B cell (primary cell): ENCODE data around the gene KRT74. TPM values are rescaled to one million over a fixed set of nuclear protein-coding genes. Genes with fewer than 3 reads are reported as not detected.

Experiments
- ATAC-seq: fragments of 200-7000 bp; cut with Tn5 transposase; one replicate; pipeline ENCODE4 v1.10.0; 2021; ENCODE audit warnings: low read depth, mild to moderate bottlenecking, moderate number of reproducible peaks, moderate library complexity
- CTCF ChIA-PET: fragments of 350-600 bp; sonication (Branson Sonifier 250); formaldehyde crosslinking; loops from one replicate; lab custom pipeline; 2021; ENCODE audit warnings: antibody characterized with exemption, inconsistent platforms; lab: Charles Lee
- POLR2A ChIA-PET: fragments of 350-600 bp; sonication (Branson Sonifier 250); formaldehyde crosslinking; loops from one replicate; lab custom pipeline; 2021; ENCODE audit warnings: antibody characterized with exemption; lab: Charles Lee
- DNase-seq: peaks from one replicate; pipeline ENCODE4 v3.0.0; 2013
- H2AFZ ChIP-seq: 2 replicates; pipeline ENCODE4 v1.6.1; 2012; ENCODE audit warnings: mild to moderate bottlenecking, low read depth, low read length; ENCODE audit not compliant: insufficient read depth, poor library complexity, severe bottlenecking
- H3K27ac ChIP-seq, 2 donors: 1 replicate in 1 of 2; 2 replicates in 1 of 2; pipeline ENCODE4 v1.5.1; 2012 to 2013; ENCODE audit warnings: low read length in 2 of 2, mild to moderate bottlenecking in 2 of 2, moderate library complexity in 1 of 2
- H3K27me3 ChIP-seq, 4 experiments: fragments of 200-600 bp in 1 of 4; sonication (generic) in 1 of 4; replicated peaks in 1 of 4; 1 replicate in 2 of 4; 2 replicates in 2 of 4; pipeline versions ENCODE4 v1.6.1 to v1.7.0; 2013 to 2016; ENCODE audit warnings: low read length in 3 of 4, mild to moderate bottlenecking in 2 of 4, mixed read lengths in 1 of 4, moderate library complexity in 1 of 4; ENCODE audit not compliant: insufficient read depth in 4 of 4, control insufficient read depth in 3 of 4; ENCODE audit errors: control extremely low read depth in 1 of 4
- H3K36me3 ChIP-seq, 2 experiments: replicated peaks in 1 of 2; 1 replicate in 1 of 2; 2 replicates in 1 of 2; pipeline versions ENCODE4 v1.6.1 to v1.7.1; 2013; ENCODE audit warnings: low read length in 1 of 2; ENCODE audit not compliant: insufficient read depth in 2 of 2, control insufficient read depth in 1 of 2; ENCODE audit errors: control extremely low read depth in 1 of 2, extremely low read depth in 1 of 2
- H3K4me1 ChIP-seq, 2 donors: fragments of 200-600 bp in 1 of 2; sonication (generic) in 1 of 2; 1 replicate in 1 of 2; 2 replicates in 1 of 2; pipeline versions ENCODE4 v1.5.1 to v1.6.1; 2013 to 2017; ENCODE audit warnings: low read length in 2 of 2; ENCODE audit not compliant: control insufficient read depth in 2 of 2, insufficient read depth in 2 of 2
- H3K4me2 ChIP-seq: replicated peaks from 2 replicates; pipeline ENCODE3; 2012; ENCODE audit warnings: mild to moderate bottlenecking, low read depth, low read length; ENCODE audit not compliant: poor library complexity, severe bottlenecking
- H3K4me3 ChIP-seq, 5 experiments: fragments of 200-600 bp in 1 of 5; sonication (generic) in 1 of 5; 1 replicate in 3 of 5; 2 replicates in 2 of 5; pipeline versions ENCODE4 v1.5.1 to v1.7.0; 2011 to 2016; ENCODE audit warnings: low read length in 4 of 5, mild to moderate bottlenecking in 4 of 5, low read depth in 2 of 5, control low read depth in 1 of 5, moderate library complexity in 1 of 5; ENCODE audit not compliant: insufficient read depth in 1 of 5; ENCODE audit errors: control extremely low read depth in 1 of 5, extremely low read depth in 1 of 5
- H3K79me2 ChIP-seq: fragments of 200-600 bp; sonication (generic); one replicate; pipeline ENCODE4 v1.6.0; 2016; ENCODE audit warnings: low read length; ENCODE audit not compliant: control insufficient read depth, insufficient read depth
- H3K9ac ChIP-seq: fragments of 200-600 bp; sonication (generic); 2 replicates; pipeline ENCODE4 v1.6.1; 2017; ENCODE audit warnings: mild to moderate bottlenecking, low read length, moderate library complexity
- H3K9me3 ChIP-seq, 3 donors: one replicate each; pipeline versions ENCODE4 v1.6.1 to v1.7.1; 2013; ENCODE audit warnings: low read length in 2 of 3; ENCODE audit not compliant: control insufficient read depth in 2 of 3, insufficient read depth in 1 of 3; ENCODE audit errors: control extremely low read depth in 1 of 3
- H4K20me1 ChIP-seq: 2 replicates; pipeline ENCODE4 v1.6.0; 2012; ENCODE audit warnings: mild to moderate bottlenecking, low read length; ENCODE audit not compliant: insufficient read depth, control insufficient read depth, poor library complexity, severe bottlenecking
- H3K27ac Mint-ChIP-seq: one replicate; pipeline ENCODE4 v1.8.0; 2021; ENCODE audit warnings: mixed read lengths
- H3K27me3 Mint-ChIP-seq: one replicate; pipeline ENCODE4 v1.8.0; 2021; ENCODE audit warnings: mixed read lengths
- H3K4me1 Mint-ChIP-seq: one replicate; pipeline ENCODE4 v1.8.0; 2021; ENCODE audit warnings: mixed read lengths
- H3K4me3 Mint-ChIP-seq: one replicate; pipeline ENCODE4 v1.8.0; 2021; ENCODE audit warnings: mixed read lengths
- H3K9me3 Mint-ChIP-seq: one replicate; pipeline ENCODE4 v1.8.0; 2022; ENCODE audit warnings: mixed read lengths; ENCODE audit not compliant: insufficient read depth
- EZH2 ChIP-seq: IDR thresholded peaks from 2 replicates; pipeline ENCODE4 v1.6.1; 2012; ENCODE audit warnings: borderline replicate concordance, low read depth, mild to moderate bottlenecking, moderate library complexity, low read length; ENCODE audit not compliant: insufficient read depth, poor library complexity, severe bottlenecking
- WGBS: methylation state at CpG from one replicate; pipeline ENCODE4 v1.1.5; 2013; ENCODE audit warnings: missing lambda C conversion rate; ENCODE audit not compliant: insufficient coverage; 5-methylcytosine and 5-hydroxymethylcytosine counted together
- intact Hi-C: fragments of 100-400 bp; cut with micrococcal nuclease; formaldehyde crosslinking; loops from one replicate; pipeline ENCODE4 v1.10.0; 2022
- polyA plus RNA-seq: library from polyadenylated mRNA; depleted of rRNA; stranded (reverse); fragments of >200 nt; gene quantifications from 2 replicates; pipeline ENCODE4 v1.2.3, GENCODE V29; 2012
- total RNA-seq, 2 donors: library from RNA; stranded (reverse); fragments of 120-200 nt in 1 of 2; gene quantifications; 1 replicate in 1 of 2; 2 replicates in 1 of 2; pipeline versions ENCODE4 v1.2.3 to v1.2.4, GENCODE V29; 2013 to 2022
- TF ChIP-seq, protein P1 (sequence below): fragments of 200-600 bp; IDR thresholded peaks from one replicate; pipeline ENCODE4 v1.8.0; 2022; ENCODE audit warnings: antibody characterized with exemption, mild to moderate bottlenecking

KRT74 gene
- total and polyA plus RNA-seq, 2 donors (not counting 1 experiment from before 2014, with no cell fraction given), result not detected

DNA sequence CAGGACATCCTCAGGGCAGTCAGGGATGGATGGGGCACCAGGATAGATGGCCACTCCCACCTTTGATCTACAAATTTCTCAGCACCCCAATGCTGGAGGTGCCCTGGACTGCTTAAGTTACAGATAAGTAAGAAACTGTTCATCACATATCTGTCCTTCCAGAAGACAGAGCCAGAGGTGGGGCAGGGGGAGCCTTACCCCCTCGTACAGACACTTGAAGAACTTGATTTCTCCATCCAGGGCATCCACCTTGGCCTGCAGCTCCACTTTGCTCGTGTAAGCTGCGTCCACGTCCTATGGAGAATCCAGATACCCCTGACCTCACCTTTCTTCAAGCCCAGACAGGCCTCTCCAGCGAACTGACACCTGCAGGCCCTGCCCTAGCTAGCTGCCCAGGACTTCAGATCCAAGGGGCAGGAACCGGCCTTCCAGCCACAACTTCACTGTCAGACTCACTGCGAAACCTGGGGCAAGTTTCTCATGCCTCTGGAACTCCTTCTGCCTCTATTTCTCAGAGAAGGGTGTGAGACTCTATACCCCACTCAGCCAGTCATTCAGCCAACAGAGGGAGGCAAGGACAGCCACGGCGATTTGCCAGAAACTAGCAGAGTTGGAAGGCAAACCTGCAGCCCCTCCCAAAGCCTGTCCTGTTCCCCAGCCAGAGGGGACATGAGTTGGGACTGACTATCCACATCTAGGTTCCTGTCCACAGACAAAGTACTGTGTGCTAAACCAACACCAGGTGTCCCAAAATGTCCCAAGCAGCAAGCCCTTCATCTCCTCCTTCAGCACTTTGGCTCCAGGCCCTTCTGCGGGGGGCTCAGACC is 41.0 kb upstream of the KRT74 start:
- 90% methylated on average over 10 of the region's 10 CpGs for WGBS
- Mint-ChIP-seq H3K4me3 (no peak overlapping the region), H3K27me3 (peaks cover 44% of the 10 kb centered on the region), H3K27ac (no peak overlapping the region), H3K9me3 (no peaks in the 10 kb centered on the region), H3K4me1 (no peaks in the 10 kb centered on the region)
- no peaks in the 10 kb centered on the region for H3K4me1 ChIP-seq
- ChIA-PET POLR2A (no interaction called here), CTCF (no interaction called here)
- no peak for TF ChIP-seq EZH2
- TF ChIP-seq, protein P1, sequence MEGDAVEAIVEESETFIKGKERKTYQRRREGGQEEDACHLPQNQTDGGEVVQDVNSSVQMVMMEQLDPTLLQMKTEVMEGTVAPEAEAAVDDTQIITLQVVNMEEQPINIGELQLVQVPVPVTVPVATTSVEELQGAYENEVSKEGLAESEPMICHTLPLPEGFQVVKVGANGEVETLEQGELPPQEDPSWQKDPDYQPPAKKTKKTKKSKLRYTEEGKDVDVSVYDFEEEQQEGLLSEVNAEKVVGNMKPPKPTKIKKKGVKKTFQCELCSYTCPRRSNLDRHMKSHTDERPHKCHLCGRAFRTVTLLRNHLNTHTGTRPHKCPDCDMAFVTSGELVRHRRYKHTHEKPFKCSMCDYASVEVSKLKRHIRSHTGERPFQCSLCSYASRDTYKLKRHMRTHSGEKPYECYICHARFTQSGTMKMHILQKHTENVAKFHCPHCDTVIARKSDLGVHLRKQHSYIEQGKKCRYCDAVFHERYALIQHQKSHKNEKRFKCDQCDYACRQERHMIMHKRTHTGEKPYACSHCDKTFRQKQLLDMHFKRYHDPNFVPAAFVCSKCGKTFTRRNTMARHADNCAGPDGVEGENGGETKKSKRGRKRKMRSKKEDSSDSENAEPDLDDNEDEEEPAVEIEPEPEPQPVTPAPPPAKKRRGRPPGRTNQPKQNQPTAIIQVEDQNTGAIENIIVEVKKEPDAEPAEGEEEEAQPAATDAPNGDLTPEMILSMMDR, result no peak
- no peak overlapping the region for H3K4me3 ChIP-seq
- no peak overlapping the region for H2AFZ ChIP-seq
- intact Hi-C loops, result no loop called here
- no peak overlapping the region for H3K9ac ChIP-seq
- no peaks in the 10 kb centered on the region for H3K36me3 ChIP-seq
- H3K4me2 ChIP-seq, result no peak overlapping the region
- H3K79me2 ChIP-seq, result no peaks in the 10 kb centered on the region
- H3K27ac ChIP-seq, result no peak overlapping the region
- DNase-seq (no peak), ATAC-seq (no peak)
- no peaks in the 10 kb centered on the region for H4K20me1 ChIP-seq
- peaks cover 0 to 2% (median 0%) of the 10 kb centered on the region in 3 donors for H3K9me3 ChIP-seq
- H3K27me3 ChIP-seq, result peaks cover 0 to 3% (median under 1%) of the 10 kb centered on the region in 4 experiments

DNA sequence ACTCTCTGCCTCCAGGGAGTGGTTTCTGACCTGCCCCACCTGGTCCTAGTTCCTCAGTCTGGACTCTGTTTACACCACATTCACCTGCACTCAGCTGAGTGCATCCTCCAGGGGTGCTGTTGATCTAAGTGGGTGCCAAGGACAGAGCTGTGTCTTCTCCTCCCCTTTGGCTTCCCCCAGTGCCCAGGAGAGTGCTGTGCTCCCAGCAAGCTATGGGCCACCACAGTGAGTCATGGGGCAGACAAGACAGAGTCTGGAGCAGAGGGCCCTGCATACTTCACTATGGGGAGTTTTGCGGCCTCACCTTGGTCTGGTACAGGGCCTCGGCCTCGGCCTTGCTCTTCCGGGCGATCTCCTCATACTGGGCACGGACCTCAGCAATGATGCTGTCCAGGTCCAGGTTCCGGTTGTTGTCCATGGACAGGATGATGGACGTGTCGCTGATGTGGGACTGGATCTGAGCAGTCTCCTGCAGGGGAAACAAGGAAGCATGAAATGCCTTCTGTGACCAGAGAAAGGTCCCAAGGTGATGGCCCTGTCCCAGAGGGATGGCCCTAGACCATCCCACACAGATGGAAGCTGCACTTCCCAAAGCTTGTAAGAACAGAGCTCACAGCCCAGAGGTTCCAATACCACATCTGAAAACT is 39.9 kb upstream of the KRT74 start:
- no peaks in the 10 kb centered on the region for H3K36me3 ChIP-seq
- peaks cover 0 to 3% (median 0%) of the 10 kb centered on the region in 4 experiments for H3K27me3 ChIP-seq
- H2AFZ ChIP-seq, result no peak overlapping the region
- H3K9ac ChIP-seq, result no peak overlapping the region
- ChIA-PET CTCF (no interaction called here), POLR2A (no interaction called here)
- ATAC-seq (no peak), DNase-seq (no peak)
- Mint-ChIP-seq H3K27me3 (peaks cover 40% of the 10 kb centered on the region), H3K4me3 (no peak overlapping the region), H3K4me1 (no peaks in the 10 kb centered on the region), H3K27ac (no peak overlapping the region), H3K9me3 (no peaks in the 10 kb centered on the region)
- no peaks in the 10 kb centered on the region for H4K20me1 ChIP-seq
- WGBS, result 95% methylated on average over 9 of the region's 9 CpGs
- intact Hi-C loops, result no loop called here
- H3K79me2 ChIP-seq, result no peaks in the 10 kb centered on the region
- TF ChIP-seq, protein P1, result no peak
- TF ChIP-seq EZH2, result no peak
- peaks cover 0 to 2% (median 0%) of the 10 kb centered on the region in 3 donors for H3K9me3 ChIP-seq
- no peaks in the 10 kb centered on the region for H3K4me1 ChIP-seq
- no peak overlapping the region for H3K27ac ChIP-seq
- no peak overlapping the region for H3K4me3 ChIP-seq
- no peak overlapping the region for H3K4me2 ChIP-seq
